KBM-7 (cell line): ENCODE results near the gene HOXC6.

Experiments
- DNase-seq: peaks from one replicate; pipeline ENCODE4 v3.0.0-alpha.2; 2015
- in situ Hi-C: fragments of 300-500 bp; cut with MboI; formaldehyde crosslinking; loops from 2 replicates; pipeline ENCODE4 v1.14.3; 2020; ENCODE audit warnings: low sequenced_read_pairs, low pct_unique_long_range_greater_than_20kb, mixed read lengths

The HOXC6 gene

GRCh38 chr12:54047964-54048303 lies 19.7 kb downstream of the HOXC6 start:
- in situ Hi-C loops, result no loop called here
- DNase-seq, result no peak

DNA sequence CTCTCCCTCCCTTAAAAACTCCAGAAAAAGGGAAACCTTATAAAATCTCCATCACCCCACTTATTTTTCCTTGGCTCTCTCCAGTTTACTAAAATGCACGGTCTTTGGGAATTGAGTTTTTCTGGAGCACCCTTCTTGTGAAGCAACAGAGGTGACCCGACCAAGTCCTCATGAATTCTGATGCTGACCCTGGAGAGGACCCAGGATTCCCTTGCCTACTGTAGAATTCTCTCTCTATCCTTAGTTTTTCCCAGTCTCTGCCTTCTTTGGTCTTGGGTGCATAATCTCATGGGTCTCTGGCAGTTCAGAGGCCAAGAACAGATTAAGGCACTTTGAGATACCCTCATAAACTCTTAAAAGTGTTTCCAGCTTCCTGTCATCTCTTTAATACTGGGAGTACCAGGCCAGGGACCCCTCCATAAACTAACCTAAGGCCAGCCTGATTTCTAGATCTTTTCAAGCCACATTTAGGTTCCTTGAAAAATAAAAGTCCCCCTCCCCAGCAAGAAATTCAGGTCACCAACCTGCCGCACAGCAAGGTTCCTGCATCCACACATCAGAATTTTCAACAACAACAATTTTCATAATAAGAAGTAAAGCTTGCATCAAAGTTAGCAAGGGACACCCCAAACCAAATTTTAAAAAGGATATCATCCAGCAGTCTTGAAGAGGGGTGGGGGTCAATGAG lies 20.3 kb downstream of the HOXC6 start:
- DNase-seq, result no peak
- in situ Hi-C loops, result no loop called here

DNA sequence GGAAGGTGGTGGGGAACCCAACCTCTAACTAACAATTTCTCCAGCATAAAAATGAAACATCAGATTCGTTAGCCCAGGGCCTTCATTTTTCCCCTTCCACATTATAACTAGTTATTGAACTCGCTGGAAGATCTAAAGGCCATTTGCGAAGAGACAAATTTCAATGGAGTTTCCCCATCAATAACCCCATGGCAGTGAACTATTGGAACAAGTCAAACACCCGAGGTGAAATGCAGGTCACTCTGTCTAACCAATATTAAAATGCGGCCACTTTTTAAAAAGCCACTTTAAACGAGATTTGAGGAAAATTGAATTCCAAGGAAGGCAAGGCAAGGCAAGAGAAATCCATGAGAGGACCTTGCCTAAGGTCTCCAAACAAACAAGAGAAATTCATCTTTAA lies 20.9 kb downstream of the HOXC6 start:
- in situ Hi-C loops, result no loop called here
- no peak for DNase-seq

- DNase-seq, result no peak
- in situ Hi-C loops, result no loop called here
These were observed 22.2 kb downstream of the HOXC6 start for GRCh38 chr12:54050482-54050810.

DNA sequence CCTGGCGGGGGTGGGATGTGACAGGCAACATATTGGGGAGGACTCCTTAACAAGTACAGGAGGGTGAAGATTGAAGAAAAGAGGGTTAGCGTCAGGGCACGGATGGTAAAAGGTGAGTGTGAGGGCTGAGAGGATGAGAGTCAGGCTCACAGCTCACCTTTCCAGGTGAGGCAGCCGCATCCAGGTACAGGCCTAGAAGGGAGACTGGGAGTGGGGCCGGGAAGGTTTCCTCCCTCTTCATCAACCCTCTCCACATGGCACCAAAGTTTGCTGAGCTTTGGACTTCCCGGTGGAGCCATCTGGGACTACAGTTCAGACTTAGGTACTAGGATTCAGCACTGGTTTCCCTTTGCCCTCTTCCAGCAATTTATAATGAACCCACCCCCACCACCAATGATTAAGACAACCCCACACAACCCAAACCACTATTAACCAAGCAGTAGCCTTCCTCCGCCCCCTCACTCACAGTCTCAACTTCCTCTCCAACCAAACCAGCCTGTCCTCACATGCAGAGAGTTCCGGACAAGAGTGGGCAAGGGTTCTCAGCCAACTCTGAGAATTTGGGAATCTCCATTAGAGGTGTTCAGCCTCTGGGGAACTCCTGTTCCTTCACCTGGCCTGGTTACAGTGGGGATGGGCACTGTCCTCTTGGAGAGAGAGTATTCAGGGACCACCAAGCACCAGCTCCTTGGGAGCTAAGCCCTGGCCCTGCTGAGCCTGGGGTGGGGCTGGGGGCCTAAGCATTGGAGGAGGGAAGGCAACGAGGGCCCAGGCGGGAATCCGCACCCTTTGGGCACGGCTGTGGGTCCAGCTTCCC lies 23.0 kb downstream of the HOXC6 start:
- no peak for DNase-seq
- in situ Hi-C loops, result no loop called here

DNA sequence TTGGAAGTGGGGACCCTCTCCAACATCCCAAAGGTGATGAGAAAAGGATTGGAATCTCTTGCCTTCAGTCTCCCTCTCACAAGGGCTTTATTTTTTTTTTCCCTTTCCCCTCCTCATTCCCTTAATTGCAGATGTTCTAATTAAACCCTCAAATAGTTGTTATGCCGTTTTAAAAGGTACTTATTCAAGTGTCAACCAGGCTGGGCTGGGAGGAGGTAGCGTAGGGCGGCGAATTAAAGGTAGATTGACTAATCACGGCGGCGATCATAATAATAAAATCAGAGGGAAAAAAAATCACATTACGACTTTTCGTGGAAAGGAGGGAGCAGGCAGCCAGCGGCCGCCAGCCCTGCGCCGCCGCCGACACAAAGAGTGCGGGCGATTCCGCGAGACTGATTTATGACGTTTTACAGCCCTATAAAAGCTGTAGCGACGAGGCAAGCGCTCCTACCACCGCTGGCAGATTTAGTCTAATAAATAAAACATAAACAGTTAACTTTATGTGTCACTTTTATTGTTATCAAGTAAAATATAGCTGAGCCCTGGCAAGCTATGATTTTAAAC lies 23.7 kb downstream of the HOXC6 start:
- no peak for DNase-seq
- in situ Hi-C loops, result no loop called here

GRCh38 chr12:54052438-54053002 lies 24.3 kb downstream of the HOXC6 start:
- in situ Hi-C loops, result no loop called here
- no peak for DNase-seq

DNA sequence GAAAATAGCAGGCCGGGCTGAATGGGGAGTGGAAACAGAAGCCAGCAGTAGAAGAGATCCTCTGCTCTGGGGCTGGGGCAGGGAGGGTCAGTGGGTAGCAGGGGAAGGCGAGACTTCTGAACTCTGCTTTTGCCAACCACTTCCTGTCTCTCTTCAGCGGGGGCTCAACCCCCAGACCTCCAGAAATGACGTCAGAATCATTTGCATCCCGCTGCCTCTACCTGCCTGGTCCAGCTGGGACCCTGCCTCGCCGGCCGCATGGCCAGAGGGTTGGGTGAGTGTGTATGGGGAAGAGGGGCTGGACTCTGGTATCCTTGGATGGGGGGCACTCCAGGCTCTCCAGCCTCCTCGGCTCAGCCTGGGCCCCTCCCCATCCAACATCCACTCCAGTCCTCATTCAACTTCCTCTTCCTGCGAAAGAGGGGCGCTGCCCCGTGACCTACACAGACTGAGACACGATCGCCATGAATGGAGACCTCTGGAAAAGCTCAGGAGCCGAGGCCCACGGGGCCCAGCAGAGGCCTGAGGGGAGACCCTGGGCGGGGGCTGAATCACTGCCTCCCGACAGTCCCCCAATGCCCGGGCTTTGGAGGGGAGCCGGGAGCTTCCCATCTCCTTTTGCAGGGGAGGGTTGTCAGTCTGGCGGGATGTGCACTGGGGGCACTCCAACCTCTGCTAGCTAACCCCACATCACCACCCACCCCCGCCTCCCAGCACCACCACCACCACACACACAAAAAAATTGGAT lies 24.9 kb downstream of the HOXC6 start:
- in situ Hi-C loops, result no loop called here

GRCh38 chr12:54053751-54054741 lies 25.8 kb downstream of the HOXC6 start, which contains the start of gene HOXC4:
TSS of gene HOXC4 (plus strand) at chr12:54053835. CDS start at chr12:54053923, 88 bp downstream.
- DNase-seq, result no peak
- in situ Hi-C loops, result no loop called here

More for the DNA sequence above, 24.9 kb downstream of the HOXC6 start:
- DNase-seq, result no peak

GRCh38 chr12:54054742-54055194 lies 26.5 kb downstream of the HOXC6 start:
- no peak for DNase-seq
- in situ Hi-C loops, result no loop called here

DNA sequence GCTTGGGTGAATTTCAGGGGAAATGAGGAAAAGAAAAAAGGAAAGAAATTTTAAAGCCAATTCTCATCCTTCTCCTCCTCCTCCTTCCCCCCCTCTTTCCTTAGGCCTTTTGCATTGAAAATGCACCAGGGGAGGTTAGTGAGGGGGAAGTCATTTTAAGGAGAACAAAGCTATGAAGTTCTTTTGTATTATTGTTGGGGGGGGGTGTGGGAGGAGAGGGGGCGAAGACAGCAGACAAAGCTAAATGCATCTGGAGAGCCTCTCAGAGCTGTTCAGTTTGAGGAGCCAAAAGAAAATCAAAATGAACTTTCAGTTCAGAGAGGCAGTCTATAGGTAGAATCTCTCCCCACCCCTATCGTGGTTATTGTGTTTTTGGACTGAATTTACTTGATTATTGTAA lies 27.3 kb downstream of the HOXC6 start:
- in situ Hi-C loops, result no loop called here
- no peak for DNase-seq

DNA sequence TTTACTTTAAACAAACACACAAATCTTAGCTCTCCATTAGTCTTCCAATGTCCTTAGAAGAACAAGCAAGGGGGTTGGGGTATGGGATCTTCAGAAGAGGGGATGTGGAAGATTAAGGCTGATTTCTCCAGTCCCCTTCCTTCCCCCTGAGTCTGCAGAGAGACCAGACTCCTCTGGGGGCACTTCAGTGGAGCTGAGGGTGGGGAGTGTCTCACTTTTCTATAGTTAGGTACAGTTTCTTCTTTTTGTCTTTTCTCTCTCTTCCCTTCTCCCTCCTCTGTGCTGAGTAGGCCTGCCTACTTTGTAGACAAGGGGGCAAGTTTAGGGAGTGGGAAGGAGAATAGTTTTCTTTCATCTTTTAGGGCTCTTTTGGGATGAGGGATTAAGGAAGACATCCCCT lies 27.9 kb downstream of the HOXC6 start:
- in situ Hi-C loops, result no loop called here

GRCh38 chr12:54058128-54058768 lies 30.0 kb downstream of the HOXC6 start:
- in situ Hi-C loops, result no loop called here
- no peak for DNase-seq

More for the DNA sequence above, 27.9 kb downstream of the HOXC6 start:
- no peak for DNase-seq

GRCh38 chr12:54059668-54060067 lies 31.4 kb downstream of the HOXC6 start:
- in situ Hi-C loops, result no loop called here

GRCh38 chr12:54060174-54060974 lies 32.1 kb downstream of the HOXC6 start:
- in situ Hi-C loops, result no loop called here

More at GRCh38 chr12:54059668-54060067, 31.4 kb downstream of the HOXC6 start:
- no peak for DNase-seq

DNA sequence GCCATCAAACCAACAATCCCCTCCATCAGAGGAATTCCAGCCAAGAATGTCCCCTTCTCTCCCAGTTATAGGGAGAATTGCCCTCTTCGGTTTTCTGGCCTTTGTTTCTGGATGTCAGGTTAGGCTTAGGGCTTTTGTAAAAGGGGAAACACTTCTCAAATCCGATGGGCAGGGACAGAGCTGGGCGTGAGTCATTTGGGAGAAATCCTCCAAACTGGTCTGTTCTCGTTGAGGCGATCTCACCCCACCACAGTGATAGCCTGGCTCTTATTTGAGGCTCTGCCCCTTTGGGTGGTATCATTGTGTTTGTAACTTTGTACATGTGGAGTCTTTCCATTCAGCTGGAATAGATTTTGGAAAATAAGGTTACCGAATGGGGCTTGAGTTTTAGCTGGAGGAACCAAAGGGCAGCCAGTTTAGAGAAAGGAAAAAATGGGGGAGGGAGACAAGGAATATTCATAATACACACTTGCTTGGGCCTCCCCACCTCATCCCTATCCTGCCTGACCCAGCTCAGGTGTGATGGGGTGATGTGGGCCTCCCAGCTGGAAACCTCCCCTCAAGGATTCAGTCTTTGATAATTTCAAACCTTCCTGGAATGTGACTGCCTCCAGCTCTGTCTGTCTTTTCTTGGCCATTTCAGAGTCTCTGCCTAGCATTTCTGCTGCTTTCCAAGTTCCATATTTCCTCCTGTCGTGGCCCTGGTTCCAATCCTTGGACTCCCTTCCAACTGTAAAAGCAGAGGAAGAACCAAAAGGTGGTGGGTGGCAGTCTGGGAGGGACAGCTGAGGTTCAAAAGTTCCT lies 32.9 kb downstream of the HOXC6 start:
- DNase-seq, result no peak
- in situ Hi-C loops, result no loop called here

More at GRCh38 chr12:54060174-54060974, 32.1 kb downstream of the HOXC6 start:
- DNase-seq, result no peak
